IMR-90 (cell line): Measurements from ENCODE around the gene SLC17A9. TPM values are rescaled to one million over a fixed set of nuclear protein-coding genes. Genes with fewer than 3 reads are reported as not detected.

ENCODE experiments used
- ATAC-seq: fragments of 200-7000 bp; cut with Tn5 transposase; 2 replicates; pipeline ENCODE4 v1.9.1; 2020; ENCODE audit warnings: low read depth, mild to moderate bottlenecking, moderate library complexity
- BruUV-seq: library from RNA; stranded (reverse); fragments of 400-500 nt; replicated peaks from 2 replicates; lab custom pipeline; 2021; lab: Mats Ljungman, UMichigan
- CTCF ChIA-PET: fragments of 300-600 bp; formaldehyde crosslinking; extraction: SDS; loops from one replicate; lab custom pipeline; 2021; ENCODE audit warnings: antibody characterized with exemption; lab: Yijun Ruan, JAX
- POLR2A ChIA-PET: fragments of 300-600 bp; sonication (Branson Sonifier 250); formaldehyde crosslinking; loops from one replicate; lab custom pipeline; 2022; ENCODE audit warnings: antibody characterized with exemption; ENCODE audit not compliant: unreplicated experiment; lab: Charles Lee
- DNase-seq: peaks from one replicate; pipeline ENCODE4 v3.0.0; 2013
- H2AFZ ChIP-seq: replicated peaks from 2 replicates; pipeline ENCODE3; 2013; ENCODE audit warnings: low read length, mild to moderate bottlenecking; ENCODE audit not compliant: poor library complexity
- H2AK5ac ChIP-seq: 2 replicates; pipeline ENCODE4 v1.6.1; 2013; ENCODE audit warnings: low read depth, low read length, inconsistent platforms
- H2AK9ac ChIP-seq: replicated peaks from 2 replicates; pipeline ENCODE3; 2013; ENCODE audit warnings: mild to moderate bottlenecking, low read depth, low read length, moderate library complexity; ENCODE audit not compliant: poor library complexity
- H2BK120ac ChIP-seq: 2 replicates; pipeline ENCODE4 v1.6.1; 2013; ENCODE audit warnings: low read depth, low read length, inconsistent platforms
- H2BK15ac ChIP-seq: 3 replicates; pipeline ENCODE4 v1.6.1; 2013; ENCODE audit warnings: low read depth, low read length, inconsistent platforms
- H2BK20ac ChIP-seq: 2 replicates; pipeline ENCODE4 v1.6.1; 2013; ENCODE audit warnings: low read depth, mild to moderate bottlenecking, inconsistent platforms, low read length, moderate library complexity
- H2BK5ac ChIP-seq: 2 replicates; pipeline ENCODE4 v1.6.1; 2013; ENCODE audit warnings: mild to moderate bottlenecking, low read depth, low read length, inconsistent platforms; ENCODE audit not compliant: poor library complexity, severe bottlenecking
- H3K14ac ChIP-seq: replicated peaks from 2 replicates; pipeline ENCODE4 v1.6.1; 2013; ENCODE audit warnings: low read depth, low read length, inconsistent platforms
- H3K18ac ChIP-seq: 2 replicates; pipeline ENCODE4 v1.6.1; 2013; ENCODE audit warnings: low read depth, low read length, control low read depth
- H3K23ac ChIP-seq: 2 replicates; pipeline ENCODE4 v1.6.1; 2013; ENCODE audit warnings: low read depth, low read length, inconsistent platforms
- H3K27ac ChIP-seq: 2 replicates; pipeline ENCODE4 v1.5.1; 2013; ENCODE audit warnings: mild to moderate bottlenecking, control low read depth, low read length; ENCODE audit not compliant: insufficient read depth
- H3K27me3 ChIP-seq: 2 replicates; pipeline ENCODE4 v1.6.1; 2013; ENCODE audit warnings: low read length; ENCODE audit not compliant: control insufficient read depth, insufficient read depth
- H3K36me3 ChIP-seq: 2 replicates; pipeline ENCODE4 v1.6.1; 2013; ENCODE audit warnings: low read length, mixed read lengths; ENCODE audit not compliant: control insufficient read depth, insufficient read depth
- H3K4ac ChIP-seq: 2 replicates; pipeline ENCODE4 v1.6.1; 2013; ENCODE audit warnings: low read depth, low read length, inconsistent platforms
- H3K4me1 ChIP-seq: 2 replicates; pipeline ENCODE4 v1.6.1; 2013; ENCODE audit warnings: low read length, mixed read lengths; ENCODE audit not compliant: control insufficient read depth, insufficient read depth
- H3K4me2 ChIP-seq: 2 replicates; pipeline ENCODE4 v1.6.1; 2013; ENCODE audit warnings: low read depth, mild to moderate bottlenecking, control low read depth, low read length, moderate library complexity
- H3K4me3 ChIP-seq: 2 replicates; pipeline ENCODE4 v1.5.1; 2013; ENCODE audit warnings: low read depth, mild to moderate bottlenecking, control low read depth, low read length, moderate library complexity; ENCODE audit not compliant: insufficient read depth
- H3K56ac ChIP-seq: 2 replicates; pipeline ENCODE4 v1.6.1; 2013; ENCODE audit warnings: low read length, inconsistent platforms; ENCODE audit not compliant: insufficient read depth; ENCODE audit errors: extremely low read depth
- H3K79me1 ChIP-seq, 2 experiments: 2 replicates each; pipeline ENCODE4 v1.6.1; 2013; ENCODE audit warnings: low read length in 2 of 2, inconsistent platforms in 1 of 2, low read depth in 1 of 2
- H3K9ac ChIP-seq: 2 replicates; pipeline ENCODE4 v1.6.1; 2013; ENCODE audit warnings: low read depth, low read length, control low read depth
- H3K9me1 ChIP-seq: 2 replicates; pipeline ENCODE4 v1.6.1; 2013; ENCODE audit warnings: low read length, inconsistent platforms; ENCODE audit not compliant: insufficient read depth
- H3K9me3 ChIP-seq: 2 replicates; pipeline ENCODE4 v1.6.1; 2013; ENCODE audit warnings: low read length; ENCODE audit not compliant: control insufficient read depth, insufficient read depth
- H4K20me1 ChIP-seq: 2 replicates; pipeline ENCODE4 v1.6.1; 2013; ENCODE audit warnings: low read length, inconsistent platforms; ENCODE audit not compliant: insufficient read depth
- H4K5ac ChIP-seq: 2 replicates; pipeline ENCODE4 v1.6.1; 2013; ENCODE audit warnings: mild to moderate bottlenecking, low read depth, low read length, control low read depth
- H4K8ac ChIP-seq, 2 experiments: 2 replicates each; pipeline ENCODE4 v1.6.1; 2013; ENCODE audit warnings: low read depth in 2 of 2, low read length in 2 of 2, control low read depth in 1 of 2, inconsistent platforms in 1 of 2
- H4K91ac ChIP-seq: 2 replicates; pipeline ENCODE4 v1.6.1; 2013; ENCODE audit warnings: low read depth, low read length, inconsistent platforms; ENCODE audit not compliant: insufficient read depth
- BHLHE40 ChIP-seq: fragments of 150-350 bp; IDR thresholded peaks from 2 replicates; pipeline ENCODE4 v1.6.1; 2016; ENCODE audit warnings: mild to moderate bottlenecking, low read depth, low read length
- CEBPB ChIP-seq: IDR thresholded peaks from 2 replicates; pipeline ENCODE4 v1.6.1; 2012; ENCODE audit warnings: low read depth, low read length, improper control_type of control experiment
- FOS ChIP-seq: fragments of 150-350 bp; IDR thresholded peaks from 2 replicates; pipeline ENCODE4 v1.6.1; 2016; ENCODE audit warnings: low read depth, low read length
- MAFK ChIP-seq: IDR thresholded peaks from 2 replicates; pipeline ENCODE4 v1.6.1; 2012; ENCODE audit warnings: low read depth, low read length, improper control_type of control experiment
- RCOR1 ChIP-seq: IDR thresholded peaks from 2 replicates; pipeline ENCODE4 v1.6.1; 2012; ENCODE audit warnings: mild to moderate bottlenecking, low read length, improper control_type of control experiment; ENCODE audit not compliant: insufficient replicate concordance
- RFX5 ChIP-seq: IDR thresholded peaks from 2 replicates; pipeline ENCODE4 v1.8.0; 2012; ENCODE audit warnings: low read depth, mild to moderate bottlenecking, low read length, moderate library complexity
- WGBS, 2 experiments: methylation state at CpG; one replicate each; pipeline versions ENCODE4 v1.1.5 to v1.1.7; 2013; ENCODE audit warnings: missing lambda C conversion rate in 2 of 2; ENCODE audit not compliant: insufficient read length in 1 of 2; ENCODE audit errors: extremely low coverage in 2 of 2; 5-methylcytosine and 5-hydroxymethylcytosine counted together
- dilution Hi-C: fragments of 300-500 bp; cut with HindIII; formaldehyde crosslinking; loops from one replicate; pipeline ENCODE4 v1.14.3; 2018; ENCODE audit warnings: low sequenced_read_pairs; ENCODE audit not compliant: unreplicated experiment
- in situ Hi-C: fragments of 300-500 bp; cut with MboI; formaldehyde crosslinking; loops from 3 replicates; pipeline ENCODE4 v1.14.3; 2019; ENCODE audit warnings: low sequenced_read_pairs, inconsistent platforms, mixed read lengths
- intact Hi-C: fragments of 100-400 bp; cut with micrococcal nuclease; formaldehyde crosslinking; loops from 2 replicates; pipeline ENCODE4 v1.10.0; 2022
- polyA plus RNA-seq, 3 experiments: library from polyadenylated mRNA; depleted of rRNA; stranded (reverse); fragments of >200 nt; gene quantifications; 2 replicates each; pipeline ENCODE4 v1.2.3, GENCODE V29; 2012; ENCODE audit warnings: low replicate concordance in 1 of 3
- total RNA-seq: library from RNA; depleted of rRNA; stranded (reverse); fragments of >200 nt; gene quantifications from 2 replicates; pipeline ENCODE4 v1.2.3, GENCODE V29; 2012

The SLC17A9 gene
- total and polyA plus RNA-seq, 2 of the 4 experiments (the other 2 are of a cell fraction) = 2.2 to 14.4 TPM

- H3K18ac ChIP-seq = no peak overlapping the region
- no peak overlapping the region for H2BK20ac ChIP-seq
- H4K8ac ChIP-seq = no peak overlapping the region
- peaks cover 15% of the 10 kb centered on the region for H3K4me1 ChIP-seq
- peaks cover 19% of the 10 kb centered on the region for H3K9me1 ChIP-seq
- no peak overlapping the region for H2AK9ac ChIP-seq
- no peak overlapping the region for H2BK5ac ChIP-seq
- H3K56ac ChIP-seq = no peak overlapping the region
- H3K9me3 ChIP-seq = no peaks in the 10 kb centered on the region
- H2BK15ac ChIP-seq = no peak overlapping the region
- H4K20me1 ChIP-seq = peaks cover 95% of the 10 kb centered on the region
- H3K9ac ChIP-seq = no peak overlapping the region
- no peak overlapping the region for H4K5ac ChIP-seq
- H3K27me3 ChIP-seq = no peaks in the 10 kb centered on the region
- no peak overlapping the region for H3K4me3 ChIP-seq
- ChIA-PET POLR2A (no interaction called here), CTCF (no interaction called here)
- no peak overlapping the region for H3K23ac ChIP-seq
- WGBS, 2 experiments = 94% methylated on average over 7 of the region's 10 CpGs; no CpG with 5 or more reads in 1 of the 2 experiments
- intact Hi-C loops (no loop called here), in situ Hi-C loops (no loop called here), dilution Hi-C loops (no loop called here)
- peaks cover 29 to 91% of the 10 kb centered on the region in 2 experiments for H3K79me1 ChIP-seq
- H3K14ac ChIP-seq = no peak overlapping the region
- no peak for DNase-seq
- H2AK5ac ChIP-seq = no peak overlapping the region
- H3K4ac ChIP-seq = no peak overlapping the region
- no TSS peak for BruUV-seq
- H3K27ac ChIP-seq = no peak overlapping the region
- no peak overlapping the region for H3K4me2 ChIP-seq
- peaks cover 54% of the 10 kb centered on the region for H3K36me3 ChIP-seq
- H4K91ac ChIP-seq = no peak overlapping the region
- no peak for ATAC-seq
- no peak overlapping the region for H2BK120ac ChIP-seq
- no peak overlapping the region for H2AFZ ChIP-seq
- TF ChIP-seq CEBPB (no peak), RCOR1 (no peak), MAFK (no peak), FOS (no peak), RFX5 (no peak), BHLHE40 (no peak)
Measured at GRCh38 chr20:62911701-62912280, 40.7 kb upstream of the SLC17A9 start.
